NCI-H1092 (cell line): ENCODE measurements around the gene SCGB1D1.

Source experiments
- DNase-seq: peaks from one replicate; lab custom pipeline; 2025; lab: John Stamatoyannopoulos, UW

SCGB1D1 gene, protein sequence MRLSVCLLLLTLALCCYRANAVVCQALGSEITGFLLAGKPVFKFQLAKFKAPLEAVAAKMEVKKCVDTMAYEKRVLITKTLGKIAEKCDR

DNA sequence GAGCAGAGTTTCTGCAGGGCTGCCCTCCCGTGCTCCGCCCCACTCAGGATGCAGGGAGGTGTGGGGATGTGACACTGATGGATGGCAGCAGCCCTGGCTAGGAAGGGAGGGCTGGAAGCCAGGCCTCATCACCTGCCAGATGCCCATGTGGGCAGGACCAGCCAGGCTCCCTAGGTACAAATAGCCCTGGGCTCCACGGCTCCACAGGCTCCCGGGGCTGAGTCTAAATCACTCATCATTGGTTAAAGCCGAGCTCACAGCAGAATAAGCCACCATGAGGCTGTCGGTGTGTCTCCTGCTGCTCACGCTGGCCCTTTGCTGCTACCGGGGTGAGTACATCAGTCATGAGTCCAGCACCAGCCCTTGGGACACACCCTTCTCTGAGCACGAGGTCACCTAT, at the start of gene SCGB1D1:
TSS of gene SCGB1D1 (plus strand) at position 206 of the 400 bp plus-strand sequence. CDS start at position 275, 69 bp downstream.
- DNase-seq: no peak

DNA sequence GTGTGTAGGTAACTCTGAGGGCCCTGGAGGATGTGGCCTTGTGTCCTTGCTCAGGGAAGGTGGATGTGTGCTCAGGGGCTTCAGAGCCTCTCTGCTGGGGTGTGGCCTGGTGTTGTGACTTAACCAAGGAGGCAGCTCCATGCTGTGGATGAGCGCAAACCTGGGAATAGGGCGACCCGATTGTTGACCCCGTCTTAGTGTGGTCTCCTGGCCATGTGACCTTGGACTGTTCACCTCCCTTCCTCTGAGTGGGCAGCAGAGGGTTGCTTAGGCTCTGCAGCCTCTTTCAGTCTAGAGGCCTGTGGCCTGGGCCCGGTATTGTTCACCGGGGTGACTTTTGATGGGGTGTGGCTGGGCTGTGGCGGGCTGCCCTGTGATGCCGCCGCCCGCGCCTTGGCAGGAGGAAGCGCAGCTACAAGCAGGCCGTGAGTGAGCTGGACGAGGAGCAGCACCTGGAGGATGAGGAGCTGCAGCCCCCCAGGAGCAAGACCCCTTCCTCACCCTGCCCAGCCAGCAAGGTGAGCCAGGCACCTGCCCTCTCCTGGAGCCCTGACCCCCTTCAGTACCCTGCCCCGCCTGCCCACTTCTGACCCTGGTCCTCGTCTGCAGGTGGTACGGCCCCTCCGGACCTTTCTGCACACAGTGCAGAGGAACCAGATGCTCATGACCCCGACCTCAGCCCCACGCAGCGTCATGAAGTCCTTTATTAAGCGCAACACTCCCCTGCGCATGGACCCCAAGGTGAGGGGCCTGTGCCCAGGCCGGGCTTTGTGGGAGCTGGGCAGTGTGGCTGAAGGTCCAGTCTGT, 49.5 kb upstream of the SCGB1D1 start:
- DNase-seq: no peak

DNA sequence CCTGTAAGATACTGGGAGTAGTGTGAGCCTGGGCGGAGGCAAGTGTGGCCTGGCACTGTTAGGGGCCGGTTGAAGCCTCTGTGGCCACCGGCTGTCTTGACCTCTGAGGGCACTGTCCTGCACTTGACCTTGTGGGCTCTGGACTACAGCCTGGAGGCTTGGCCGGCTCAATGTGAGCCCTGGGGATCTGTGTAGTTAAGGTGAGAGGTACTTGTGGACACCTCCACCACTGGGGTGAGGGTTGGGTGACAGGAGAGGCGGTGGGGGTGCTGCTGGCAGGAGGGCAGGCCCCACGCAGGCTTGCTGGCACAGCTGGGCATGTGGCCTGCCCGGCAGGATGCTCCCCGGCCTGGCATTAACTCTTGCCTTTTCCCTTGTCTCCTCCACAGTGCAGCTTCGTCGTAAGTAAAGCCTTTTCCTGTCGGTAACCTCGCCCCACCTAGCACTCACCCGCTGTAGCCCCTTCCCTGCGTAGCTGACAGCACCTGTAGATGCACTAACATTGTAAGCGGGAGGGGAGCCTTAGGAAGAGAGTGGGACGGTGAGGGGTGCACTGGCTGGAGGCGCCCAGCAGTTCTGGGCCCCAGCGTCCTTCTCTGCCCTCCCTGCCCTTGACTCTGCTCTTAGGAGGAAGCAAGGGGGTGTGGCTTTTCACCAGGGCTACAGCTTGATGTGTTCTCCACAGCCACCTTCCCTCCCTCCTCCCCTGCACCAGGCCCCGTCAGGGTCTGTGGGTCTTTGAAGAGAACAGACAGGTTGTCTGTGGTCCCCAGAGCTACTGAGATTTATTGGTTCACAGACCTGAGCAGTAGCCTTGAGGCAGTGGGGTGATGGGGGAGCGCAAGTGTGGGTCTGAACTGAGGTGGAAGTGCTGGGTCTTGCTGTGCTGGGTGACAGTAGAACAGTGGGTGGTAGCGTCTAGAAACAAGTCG, 48.6 kb upstream of the SCGB1D1 start:
- DNase-seq: no peak

DNA sequence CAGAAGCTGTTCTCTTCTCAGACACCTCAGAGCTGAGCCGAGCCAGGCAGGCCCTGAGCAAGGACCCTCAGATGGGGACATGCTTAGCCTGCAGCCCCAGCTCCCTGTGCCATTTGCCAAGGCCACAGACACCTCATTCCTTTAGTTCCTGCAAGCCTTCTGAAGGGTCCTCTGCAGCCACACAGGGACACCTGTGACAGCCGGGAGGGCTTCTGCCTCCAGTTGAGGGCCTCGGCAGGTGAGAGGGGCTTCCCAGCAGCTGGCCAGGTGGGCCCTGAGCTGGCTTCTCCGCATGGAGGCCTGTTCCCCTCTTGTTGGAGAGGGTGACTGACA, 48.0 kb upstream of the SCGB1D1 start:
- no peak for DNase-seq

DNA sequence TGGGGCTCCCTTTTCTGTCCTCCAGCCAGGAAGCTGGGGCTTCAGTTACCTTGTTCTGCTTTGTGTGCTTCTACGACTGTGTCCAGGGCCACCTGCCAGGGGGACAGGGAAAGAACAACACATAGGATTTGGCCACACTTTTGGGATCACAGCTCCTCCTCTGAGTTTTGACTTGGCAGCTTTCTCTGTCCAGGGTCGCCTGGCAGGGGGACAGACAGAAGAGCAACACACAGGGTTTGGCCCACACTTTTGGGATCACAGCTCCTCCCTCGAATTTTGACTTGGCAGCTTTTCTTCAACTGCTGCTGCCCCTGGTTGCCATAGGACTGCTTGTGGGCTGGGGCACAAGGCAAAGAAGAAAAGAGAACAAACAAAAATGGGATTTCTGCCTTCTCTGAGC, 47.1 kb upstream of the SCGB1D1 start:
- no peak for DNase-seq

DNA sequence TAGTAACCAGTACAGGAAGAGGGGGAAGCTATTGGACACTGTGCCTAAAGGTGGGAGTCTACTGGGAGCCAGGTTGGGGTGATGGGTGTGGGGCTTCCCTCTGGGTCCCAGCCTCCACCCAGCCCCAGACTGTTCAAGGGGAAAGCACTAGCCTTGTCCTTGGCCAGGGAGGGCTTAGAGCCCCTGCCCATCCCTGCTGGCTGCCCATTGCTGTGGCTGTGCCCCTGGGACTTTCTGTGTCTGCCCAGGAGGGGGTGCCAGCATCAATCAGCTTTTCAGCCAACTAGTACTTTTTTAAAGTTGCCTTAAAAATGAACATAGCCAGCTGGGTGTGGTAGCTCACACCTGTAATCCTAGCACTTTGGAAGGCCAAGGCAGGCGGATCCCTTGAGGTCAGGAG, 46.3 kb upstream of the SCGB1D1 start:
- no peak for DNase-seq

DNA sequence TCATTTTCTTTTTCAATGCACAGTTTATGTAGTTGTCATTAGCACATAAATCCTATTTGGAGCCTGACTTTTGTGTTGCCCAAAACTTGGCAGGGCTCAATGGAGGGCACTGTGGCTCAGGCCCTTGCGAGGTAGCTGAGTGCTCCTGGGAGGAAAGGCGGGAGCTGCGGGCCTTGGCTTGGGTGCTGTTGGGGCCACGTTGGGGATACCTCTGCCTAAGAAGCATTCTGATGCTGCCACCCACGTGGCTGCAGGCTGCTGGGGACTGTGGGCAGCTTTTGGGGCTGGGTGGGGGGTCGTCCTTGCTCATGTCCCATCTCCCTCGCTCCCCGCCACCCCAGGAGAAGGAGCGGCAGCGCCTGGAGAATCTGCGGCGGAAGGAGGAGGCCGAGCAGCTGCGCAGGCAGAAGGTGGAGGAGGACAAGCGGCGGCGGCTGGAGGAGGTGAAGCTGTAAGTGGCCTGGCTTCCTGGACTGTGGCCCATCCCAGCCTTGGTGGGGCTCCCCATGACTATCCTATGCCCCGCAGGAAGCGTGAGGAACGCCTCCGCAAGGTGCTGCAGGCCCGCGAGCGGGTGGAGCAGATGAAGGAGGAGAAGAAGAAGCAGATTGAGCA, 45.3 kb upstream of the SCGB1D1 start:
- no peak for DNase-seq

DNA sequence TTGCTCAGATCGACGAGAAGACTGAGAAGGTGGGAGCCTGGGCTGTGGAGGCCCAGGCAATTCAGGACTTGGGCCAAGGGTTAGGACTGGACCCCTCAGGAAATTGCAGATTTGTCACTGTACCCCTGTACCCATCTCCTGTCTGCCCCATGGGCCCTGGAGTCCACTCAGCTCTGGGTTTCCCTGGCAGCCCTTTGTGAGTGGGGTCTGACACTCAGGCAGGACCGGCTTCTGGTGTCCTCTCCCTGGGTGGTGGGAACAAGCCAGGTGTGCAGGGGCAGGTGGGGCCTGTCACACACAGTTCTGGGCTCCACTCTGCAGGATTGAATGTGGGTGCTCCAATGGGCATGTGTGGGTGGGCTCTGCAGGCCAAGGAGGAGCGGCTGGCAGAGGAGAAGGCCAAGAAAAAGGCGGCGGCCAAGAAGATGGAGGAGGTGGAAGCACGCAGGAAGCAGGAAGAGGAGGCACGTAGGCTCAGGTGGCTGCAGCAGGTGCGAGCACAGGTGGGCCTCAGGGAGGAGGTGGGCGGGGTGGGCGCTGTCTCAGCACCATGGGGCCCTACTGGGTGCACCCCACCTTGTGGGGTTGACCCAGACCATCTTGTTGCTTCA, 44.6 kb upstream of the SCGB1D1 start:
- DNase-seq: no peak

DNA sequence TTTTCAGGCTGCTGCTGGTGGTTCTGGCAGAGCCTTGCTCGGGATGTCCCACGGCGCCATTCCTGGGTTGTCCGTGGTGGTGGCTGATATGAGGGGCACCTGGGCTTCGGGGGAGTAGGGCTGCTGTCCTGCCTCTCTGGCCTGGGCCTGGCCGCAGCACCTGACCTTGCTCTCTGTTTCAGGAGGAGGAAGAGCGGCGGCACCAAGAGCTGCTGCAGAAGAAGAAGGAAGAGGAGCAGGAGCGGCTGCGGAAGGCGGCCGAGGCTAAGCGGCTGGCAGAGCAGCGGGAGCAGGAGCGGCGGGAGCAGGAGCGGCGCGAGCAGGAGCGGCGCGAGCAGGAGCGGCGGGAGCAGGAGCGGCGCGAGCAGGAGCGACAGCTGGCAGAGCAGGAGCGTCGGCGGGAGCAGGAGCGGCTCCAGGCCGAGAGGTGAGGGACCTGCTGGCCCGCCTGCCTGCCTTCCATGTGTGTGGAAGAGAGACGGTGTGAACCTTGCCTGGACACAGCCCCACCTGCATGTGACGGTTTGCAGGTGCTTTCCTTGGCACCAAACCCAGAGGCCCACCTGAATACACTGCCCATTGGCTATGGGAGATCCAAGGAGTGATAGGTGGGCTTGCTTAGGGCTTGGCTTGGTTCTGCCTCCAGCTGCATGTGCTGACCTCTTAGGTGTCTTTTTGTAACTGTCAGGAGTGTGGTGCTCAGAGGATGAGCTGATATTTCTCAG, 43.4 kb upstream of the SCGB1D1 start:
- DNase-seq: no peak

DNA sequence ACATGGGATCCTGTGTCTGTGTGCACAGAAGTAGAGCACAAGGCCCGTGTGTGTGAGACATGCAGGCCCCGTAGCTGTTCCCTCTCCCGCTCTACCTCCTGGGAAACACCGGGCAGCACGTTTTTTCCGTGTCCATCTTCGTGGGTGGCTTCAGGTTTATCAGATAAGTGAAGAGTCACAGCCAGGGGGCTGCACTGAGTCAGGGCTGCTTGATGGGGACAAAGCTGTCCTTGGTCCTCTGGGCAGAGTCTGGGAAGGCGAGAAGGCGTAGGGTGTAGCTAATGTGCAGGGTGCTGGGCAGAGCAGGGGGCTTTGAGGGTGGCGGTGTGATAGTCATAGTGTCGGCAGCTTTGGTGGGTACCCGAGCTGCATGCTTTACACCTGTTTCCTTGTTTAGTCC, 42.5 kb upstream of the SCGB1D1 start:
- DNase-seq: no peak

DNA sequence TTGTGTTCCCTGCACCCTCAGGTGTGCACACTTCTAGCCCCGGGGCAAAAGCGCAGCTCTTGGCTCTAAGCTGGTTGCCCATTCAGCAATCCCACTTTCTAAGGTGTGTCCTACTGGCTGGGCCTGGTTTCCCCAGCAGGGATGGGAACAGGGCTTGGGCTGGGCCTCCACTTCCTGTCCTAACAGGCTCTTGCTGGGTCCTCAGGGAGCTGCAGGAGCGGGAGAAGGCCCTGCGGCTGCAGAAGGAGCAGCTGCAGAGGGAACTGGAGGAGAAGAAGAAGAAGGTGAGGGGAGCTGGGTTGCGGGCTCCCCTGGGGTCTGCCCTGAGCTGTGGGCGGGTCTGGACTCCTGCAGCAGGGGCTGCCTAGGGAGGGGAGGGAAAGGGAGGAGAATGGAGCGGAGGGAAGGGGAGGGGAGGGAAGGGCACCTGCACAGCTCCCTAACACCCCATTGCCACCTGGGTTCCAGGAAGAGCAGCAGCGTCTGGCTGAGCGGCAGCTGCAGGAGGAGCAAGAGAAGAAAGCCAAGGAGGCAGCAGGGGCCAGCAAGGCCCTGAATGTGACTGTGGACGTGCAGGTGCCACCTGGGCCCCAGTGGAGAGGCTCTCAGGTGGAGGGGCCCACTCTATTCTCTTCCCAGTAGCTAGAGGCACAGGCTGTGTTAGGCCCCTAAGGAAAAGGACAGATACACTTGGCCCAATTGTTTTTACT, 41.6 kb upstream of the SCGB1D1 start:
- DNase-seq: no peak

DNA sequence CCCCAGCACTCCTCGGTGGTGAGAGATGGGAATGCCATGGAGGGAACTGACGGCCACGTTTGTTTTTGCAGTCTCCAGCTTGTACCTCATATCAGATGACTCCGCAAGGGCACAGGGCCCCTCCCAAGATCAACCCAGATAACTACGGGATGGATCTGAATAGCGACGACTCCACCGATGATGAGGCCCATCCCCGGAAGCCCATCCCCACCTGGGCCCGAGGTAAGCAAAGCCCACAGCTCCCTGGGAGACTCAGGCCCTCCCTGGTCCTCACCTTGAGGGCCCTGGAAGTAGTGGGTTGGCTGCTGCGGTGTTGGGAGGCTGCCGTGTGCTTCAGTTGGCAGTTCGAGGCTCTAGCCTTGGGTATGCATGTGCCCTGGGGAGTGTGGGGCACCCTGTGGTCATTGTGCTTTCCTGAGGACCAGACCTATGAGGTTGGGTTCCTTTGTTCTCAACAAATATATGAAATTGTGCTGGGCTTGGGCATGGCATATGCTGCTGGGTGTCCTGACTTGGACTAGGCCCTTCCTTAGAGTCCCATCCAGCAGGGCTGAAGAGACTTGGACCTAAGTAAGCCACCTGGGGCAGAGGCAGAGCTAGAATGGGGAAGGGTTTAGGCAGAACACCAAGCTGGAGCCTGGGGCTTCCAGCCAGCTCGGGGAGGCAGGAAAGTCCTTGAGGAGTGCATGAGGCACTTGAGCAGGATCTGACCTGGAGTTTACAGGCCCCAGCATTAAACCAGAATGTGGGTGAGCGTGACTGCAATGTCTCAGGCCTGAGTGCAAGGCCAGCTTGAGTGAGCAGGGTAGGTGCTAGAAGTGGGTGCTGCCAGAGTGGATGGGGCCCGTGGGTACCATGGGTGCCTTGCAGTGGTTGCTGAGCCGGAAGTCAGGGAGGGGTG, 39.8 kb upstream of the SCGB1D1 start:
- DNase-seq: no peak

DNA sequence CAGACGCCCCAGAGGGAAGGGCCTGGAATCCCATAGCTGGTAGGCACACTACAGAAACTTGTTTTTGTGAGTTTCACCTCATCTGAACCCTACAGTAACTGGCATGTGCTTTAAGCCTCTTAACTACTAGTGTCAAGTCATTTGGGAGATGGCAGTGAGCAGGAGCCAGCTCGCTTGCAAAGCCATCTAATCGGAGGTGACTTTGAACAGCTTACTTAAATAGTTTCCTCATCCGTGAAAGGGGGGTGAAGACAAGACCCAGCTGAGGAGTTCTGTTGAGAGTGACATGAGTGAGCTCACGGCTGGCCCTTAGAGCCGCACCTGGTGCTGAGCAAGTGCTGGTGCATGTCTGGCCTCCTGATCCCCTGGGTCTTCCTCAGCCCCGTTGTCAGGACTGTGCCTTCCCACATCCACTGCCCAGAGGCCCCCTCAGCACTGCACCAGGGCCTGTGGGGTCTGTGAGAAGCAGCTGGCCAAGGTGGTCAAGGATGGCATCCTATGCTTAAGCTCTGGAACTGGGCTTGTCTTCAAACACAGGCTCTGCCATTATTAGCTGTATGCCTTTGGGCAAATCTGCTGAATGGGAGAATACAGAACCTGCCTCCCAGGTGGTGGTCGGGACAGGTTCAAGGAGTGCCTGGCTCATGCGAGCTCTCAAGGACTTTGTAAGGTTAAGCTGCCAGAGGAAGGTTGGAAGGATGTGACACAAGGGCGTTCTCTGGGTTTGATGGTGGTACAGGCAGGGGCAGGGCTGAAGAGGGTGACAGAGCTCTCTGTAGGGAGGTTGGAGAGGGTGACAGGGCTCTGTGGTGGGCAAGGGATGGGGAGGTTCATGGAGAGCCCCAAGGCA, 38.9 kb upstream of the SCGB1D1 start:
- no peak for DNase-seq

DNA sequence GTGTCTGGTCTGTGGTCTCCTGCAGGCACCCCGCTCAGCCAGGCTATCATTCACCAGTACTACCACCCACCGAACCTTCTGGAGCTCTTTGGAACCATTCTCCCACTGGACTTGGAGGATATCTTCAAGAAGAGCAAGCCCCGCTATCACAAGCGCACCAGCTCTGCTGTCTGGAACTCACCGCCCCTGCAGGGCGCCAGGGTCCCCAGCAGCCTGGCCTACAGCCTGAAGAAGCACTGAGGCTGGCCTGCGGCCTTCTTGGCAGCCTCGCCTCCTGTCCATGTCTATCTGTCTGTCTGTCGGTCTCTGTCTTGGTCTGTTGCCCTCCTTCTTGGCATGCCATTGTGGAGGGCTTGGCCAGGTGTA, 38.3 kb upstream of the SCGB1D1 start:
- no peak for DNase-seq

DNA sequence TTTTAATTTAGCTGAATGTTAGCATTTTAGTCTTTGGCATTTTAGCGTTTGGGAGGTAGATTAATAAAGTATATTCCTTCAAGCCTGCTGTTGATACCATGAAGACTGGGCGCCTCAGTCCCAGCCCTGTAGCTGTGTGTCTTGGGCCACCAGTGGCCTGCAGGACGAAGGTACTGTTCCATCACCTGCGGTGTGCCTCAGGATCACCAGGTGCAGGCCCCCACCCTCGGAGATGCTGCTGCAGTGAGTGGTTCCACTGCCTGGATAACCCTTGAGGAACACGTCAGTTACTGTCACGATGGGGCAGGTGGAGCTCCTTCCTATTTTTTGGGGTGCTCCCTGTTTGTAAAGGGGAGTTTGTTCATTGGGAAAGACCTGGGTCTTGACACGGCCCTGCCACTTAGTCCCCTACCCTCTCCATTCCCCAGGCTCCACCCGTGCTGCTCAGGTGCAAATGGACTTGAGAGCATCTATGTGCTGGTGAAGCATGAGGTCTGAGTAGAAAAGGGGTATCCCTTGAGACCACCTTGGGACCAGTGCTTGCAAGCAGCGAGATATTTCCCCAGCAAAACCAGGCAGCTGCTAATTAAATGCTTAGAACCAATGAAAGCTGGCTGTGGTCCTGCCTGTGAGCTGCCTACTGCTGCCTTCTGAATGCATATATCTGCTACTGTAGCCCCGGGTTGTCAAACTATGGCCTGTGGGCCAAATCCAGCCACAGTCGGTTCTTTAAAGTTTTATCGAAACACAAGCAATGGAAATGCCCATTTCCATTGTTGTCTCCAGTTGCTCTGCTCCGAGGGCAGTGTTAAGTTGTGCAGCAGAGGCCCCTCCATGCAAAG, 37.5 kb upstream of the SCGB1D1 start:
- DNase-seq: no peak

DNA sequence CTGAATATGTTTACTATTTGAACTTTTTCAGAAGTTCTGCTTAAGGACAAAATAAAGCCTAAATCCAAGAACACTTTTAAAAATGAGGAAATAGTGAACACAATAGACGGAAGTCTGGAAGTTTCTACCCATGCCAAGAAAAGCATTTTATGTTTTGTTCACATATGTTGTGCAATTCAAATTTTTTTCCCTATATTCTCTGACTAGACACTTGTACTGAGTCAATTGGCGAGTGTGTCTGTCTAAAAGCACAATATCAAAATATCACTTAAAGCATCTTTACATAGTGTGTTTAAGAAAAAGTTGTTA, 37.0 kb upstream of the SCGB1D1 start:
- DNase-seq: no peak

DNA sequence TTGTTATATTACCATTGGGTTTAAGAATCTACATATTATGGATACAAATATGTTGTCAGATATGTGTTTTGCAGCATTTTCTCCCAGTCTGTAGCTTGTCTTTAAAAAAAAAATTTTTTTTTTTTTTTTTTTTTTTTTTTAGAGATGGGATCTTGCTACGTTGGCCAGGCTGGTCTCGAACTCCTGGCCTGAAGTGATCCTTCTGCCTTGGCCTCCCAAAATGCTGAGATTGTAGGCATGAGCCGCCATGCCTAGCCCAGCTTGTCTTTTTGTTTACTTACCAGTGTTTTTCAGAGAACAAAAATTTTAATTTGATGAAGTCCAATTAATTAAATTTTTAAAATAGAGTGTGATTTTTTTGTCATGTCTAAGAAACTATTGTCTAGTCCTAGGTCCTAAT, 36.4 kb upstream of the SCGB1D1 start:
- no peak for DNase-seq

DNA sequence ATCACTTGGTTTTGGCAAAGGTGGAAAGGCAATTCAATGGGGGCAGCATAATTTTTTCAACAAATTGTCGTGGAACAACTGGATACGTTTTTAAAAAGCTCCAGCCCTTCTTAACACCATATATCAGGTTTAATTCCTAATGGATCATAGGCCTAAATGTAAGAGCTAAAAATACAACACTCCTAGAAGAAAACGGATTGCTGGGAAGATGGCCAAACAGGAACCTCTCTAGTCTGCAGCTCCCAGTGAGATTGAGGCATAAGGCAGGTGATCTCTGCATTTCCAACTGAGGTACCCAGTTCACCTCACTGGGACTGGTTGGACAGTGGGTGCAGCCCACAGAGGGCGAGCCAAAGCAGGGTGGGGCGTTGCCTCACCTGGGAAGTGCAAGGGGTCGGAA, 32.4 kb upstream of the SCGB1D1 start:
- no peak for DNase-seq
